NCI-H2196 treated with DMSO at 0.1 percent for 48 hours (cell line): ENCODE measurements around the gene KCTD17.

ENCODE experiments used
- DNase-seq: peaks from one replicate; lab custom pipeline; 2025; ENCODE audit not compliant: unreplicated experiment; lab: John Stamatoyannopoulos, UW

The KCTD17 gene, protein sequence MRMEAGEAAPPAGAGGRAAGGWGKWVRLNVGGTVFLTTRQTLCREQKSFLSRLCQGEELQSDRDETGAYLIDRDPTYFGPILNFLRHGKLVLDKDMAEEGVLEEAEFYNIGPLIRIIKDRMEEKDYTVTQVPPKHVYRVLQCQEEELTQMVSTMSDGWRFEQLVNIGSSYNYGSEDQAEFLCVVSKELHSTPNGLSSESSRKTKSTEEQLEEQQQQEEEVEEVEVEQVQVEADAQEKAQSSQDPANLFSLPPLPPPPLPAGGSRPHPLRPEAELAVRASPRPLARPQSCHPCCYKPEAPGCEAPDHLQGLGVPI

DNA sequence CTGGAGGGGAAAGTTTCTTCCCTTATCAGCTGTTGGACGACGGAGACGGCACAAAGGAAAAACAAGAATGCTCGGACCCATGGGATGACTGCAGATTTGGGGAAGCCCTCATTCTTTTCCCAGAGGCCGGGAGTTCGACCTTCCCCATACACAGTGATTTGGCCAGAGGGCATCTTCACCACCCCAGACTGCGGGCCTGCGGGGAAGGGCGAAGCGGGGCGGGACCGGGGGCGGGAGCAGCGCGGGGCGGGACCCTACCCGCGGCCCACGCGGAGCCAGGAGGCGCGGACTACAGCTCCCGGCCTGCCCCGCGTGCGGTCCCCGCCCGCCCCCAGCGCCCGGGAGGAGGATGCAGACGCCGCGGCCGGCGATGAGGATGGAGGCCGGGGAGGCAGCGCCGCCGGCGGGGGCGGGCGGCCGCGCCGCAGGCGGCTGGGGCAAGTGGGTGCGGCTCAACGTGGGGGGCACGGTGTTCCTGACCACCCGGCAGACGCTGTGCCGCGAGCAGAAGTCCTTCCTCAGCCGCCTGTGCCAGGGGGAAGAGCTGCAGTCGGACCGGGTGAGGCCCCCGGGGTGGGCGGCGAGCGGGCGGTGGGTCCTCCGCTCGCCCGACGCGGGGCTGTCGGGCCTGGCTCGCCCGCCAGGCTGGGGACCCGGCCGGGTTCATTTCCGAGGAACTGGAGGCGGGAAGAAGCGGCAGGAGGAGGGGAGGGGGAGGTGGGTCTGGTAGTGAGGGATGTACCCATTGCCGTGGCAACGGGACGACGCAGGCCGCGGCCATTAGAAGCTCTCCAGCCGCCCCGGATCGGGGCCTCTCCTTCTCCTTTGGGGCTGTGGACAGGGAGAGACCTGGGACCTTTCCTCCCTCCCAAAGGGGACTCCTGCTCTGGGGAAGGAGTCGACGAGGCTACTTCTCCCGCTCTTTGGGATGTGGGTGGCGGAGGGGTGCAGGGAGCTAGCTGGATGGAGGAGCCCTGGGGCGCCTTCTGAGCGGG lies at the start of gene KCTD17:
Gene KCTD17 (plus strand): TSS at position 352 of the 995 bp plus-strand sequence. CDS start 19 bp downstream, at position 371.
- no peak for DNase-seq

DNA sequence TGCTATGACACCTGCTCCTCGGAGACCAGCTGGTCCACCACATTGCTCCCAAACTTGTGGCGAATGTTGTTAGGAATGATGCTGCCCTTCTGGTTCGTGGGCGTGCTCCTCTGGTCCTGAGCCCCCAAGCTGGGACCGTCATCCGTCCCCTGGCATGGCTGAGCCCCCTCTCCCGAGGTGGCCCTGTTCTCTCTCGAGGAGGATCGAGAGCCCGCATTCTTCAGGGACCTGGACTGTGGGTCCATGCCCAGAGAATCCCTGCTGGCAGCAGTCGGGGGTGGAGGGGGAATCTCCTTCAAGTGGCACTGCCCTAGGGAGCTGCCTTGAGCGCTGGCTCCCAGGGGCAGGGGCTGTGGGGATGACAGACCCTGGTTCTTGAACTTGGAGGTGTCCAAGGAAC lies 49.7 kb upstream of the KCTD17 start:
- DNase-seq = no peak

DNA sequence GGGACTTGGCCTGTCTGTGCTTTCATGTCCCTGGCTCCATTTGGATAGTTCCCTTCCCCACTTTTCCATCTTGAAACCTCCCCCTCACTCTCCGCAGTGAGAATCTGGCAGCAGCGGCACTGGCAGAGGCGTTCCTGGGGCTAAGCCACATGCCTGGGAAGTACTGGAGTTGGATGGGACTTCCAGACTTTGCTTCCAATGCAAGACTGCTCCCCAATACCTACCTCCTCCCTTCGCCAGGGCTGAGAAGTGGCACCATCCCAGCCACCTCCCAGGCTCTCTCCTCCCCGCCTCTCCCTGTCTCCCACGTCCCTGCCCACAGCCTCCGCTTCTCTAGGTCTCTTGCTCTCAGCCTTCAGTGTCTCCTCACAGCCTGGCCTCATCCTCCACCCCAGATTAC lies 48.9 kb upstream of the KCTD17 start:
- DNase-seq = no peak

DNA sequence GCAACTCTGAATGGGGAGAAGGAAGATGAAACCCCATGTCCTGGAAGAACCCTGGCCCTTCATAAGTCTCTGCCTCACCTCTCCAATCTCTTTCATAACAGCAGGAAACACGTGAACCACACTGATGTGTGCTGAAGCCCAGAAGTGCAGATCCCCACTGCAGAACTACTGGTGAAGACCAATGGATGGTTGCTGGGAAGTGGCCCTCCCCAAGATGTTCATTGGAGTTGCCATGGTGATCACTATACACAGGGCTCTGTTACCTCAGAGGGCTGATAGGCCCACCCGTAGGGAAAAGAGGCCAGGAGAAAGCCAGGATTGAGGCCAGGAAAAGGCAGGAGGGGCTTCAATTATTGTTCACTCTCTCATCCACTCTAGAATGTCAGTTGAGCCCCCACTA lies 43.9 kb upstream of the KCTD17 start:
- no peak for DNase-seq

DNA sequence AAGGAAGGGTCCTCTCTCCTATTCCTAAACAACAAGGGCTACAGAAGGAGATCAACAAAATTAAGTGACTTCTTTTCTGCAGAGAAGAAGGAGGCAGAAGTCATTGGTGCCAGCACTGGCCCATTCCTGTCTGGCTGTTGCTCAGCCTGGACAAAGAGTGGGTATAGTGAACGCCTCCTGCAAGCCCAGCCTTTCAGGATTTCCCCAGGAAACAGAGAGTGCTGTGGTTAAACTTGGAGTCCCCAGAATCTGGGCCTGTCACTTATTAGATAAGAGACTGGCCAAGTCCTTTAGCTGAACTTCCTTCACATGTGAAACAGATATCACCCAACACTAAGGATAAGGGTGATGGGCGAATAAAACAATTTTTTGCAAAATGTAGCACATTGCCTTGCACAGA lies 43.2 kb upstream of the KCTD17 start:
- DNase-seq = no peak

DNA sequence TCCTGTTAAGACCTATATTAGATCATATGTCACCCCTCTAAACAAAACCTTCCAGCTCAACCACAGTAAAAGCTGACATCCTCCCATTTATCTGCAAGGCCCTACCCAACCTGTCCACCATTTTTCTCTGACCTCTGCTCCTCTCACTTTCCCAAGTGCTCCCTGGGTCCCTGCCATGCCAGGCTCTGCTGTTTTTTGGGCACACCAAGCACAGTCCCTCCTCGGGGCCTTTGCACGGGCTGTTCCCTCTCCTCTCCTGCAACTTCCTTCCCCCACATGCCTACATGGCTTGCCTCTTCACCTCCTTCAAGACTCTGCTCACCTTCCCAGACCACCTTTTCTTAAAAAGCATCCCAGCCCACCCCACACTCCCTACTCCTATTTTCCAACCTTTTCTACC lies 42.1 kb upstream of the KCTD17 start:
- DNase-seq = no peak

DNA sequence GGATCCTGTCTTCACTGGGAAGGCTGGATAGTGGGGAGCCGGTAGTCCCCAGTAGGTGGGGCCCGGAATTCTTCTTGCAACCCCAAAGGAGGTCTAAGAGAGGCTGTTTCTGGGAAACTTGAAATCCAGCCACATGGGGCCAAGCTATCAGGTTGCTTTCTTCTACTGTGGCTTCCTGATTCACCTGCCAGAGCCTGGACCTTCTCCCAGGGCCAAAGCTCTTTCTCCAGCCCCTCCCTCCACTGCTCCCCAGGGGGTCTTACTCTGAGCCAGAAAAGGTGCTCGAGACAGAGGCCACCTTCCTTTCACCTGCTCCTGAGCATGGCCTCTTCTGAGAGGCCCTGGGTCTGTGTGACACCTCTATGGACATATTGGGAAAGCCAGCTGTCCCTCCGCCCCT lies 41.4 kb upstream of the KCTD17 start:
- DNase-seq = no peak

DNA sequence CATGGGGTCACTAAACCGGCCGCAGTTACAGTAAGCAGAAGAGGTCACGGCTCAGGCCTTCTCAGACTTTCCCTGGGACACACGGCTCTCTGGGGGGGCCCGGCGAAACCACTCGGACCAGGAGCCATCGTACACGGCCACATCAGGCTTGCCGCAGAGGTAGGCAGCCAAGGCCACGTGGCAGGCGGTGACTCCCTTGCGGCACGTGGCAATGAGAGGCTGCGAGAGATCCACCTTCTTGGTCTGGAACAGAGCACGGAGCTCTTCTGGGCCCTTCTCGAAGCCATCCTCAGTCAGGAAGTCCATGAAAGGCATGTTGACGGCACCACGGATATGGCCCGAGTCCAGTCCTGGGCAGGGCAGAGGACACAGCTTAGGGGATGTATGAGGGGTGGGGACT lies 40.6 kb upstream of the KCTD17 start:
- no peak for DNase-seq

DNA sequence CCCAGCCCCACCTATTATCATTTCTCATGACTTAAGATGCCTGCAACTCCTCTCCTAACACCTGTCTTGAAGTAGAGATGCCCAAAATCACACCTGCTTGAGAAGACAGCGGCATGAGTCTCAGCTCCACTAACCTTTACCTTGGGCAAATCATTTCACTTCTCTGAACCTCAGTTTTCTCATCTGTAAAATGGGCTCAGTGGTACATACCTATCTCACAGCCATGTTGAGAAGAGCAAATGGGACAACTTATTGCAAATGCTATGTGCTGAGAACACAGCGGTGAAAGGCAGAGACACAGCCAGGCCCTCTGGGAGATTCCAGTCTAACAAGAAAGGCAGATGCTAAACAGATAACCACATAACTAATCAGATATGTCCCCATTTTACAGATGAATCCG lies 40.1 kb upstream of the KCTD17 start:
- no peak for DNase-seq

DNA sequence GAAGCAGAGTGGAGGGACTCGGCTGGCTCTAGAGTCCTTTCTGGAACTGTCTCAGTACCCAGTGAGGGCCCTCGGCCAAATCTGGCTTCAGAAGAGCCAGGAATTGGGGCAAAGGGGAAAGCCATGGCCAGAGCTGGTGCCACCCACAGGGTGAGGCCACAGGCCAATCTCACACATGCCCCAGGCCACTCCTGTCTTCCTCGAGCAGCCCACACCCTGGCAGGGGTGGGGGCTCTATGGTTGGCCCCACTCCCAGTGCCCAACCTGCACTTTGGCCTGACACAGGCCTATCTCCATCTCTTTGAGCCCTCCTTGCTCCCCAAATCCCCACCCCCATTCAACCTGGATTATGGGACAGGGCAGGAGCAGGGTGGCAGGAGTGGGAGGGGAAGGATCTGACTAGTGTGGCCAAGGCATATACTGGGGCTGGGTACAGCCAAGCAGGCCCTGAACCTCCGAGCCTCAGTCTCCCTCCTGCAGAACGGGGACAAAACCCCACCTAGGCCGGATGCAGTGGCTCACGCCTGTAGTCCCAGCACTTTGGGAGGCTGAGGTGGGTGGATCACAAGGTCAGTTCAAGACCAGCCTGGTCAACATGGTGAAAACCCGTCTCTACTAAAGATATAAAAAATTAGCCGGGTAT lies 39.2 kb upstream of the KCTD17 start:
- DNase-seq = no peak

DNA sequence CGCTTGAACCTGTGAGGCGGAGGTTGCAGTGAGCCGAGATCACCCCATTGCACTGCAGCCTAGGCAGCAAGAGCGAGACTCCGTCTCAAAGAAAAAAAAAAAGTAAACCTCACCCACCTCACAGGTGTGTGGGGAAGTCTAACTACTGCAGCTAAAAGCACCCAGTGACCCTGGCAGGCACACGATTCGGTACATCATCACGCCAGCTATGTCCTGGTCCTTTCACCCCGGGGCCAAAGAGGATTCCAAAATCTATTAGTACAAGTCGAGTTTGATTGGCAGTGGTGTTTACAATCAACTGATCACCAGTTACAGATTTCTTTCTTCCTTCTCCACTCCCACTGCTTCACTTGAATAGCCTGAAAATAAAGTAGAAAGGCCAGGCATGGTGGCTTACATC lies 38.6 kb upstream of the KCTD17 start:
- no peak for DNase-seq

DNA sequence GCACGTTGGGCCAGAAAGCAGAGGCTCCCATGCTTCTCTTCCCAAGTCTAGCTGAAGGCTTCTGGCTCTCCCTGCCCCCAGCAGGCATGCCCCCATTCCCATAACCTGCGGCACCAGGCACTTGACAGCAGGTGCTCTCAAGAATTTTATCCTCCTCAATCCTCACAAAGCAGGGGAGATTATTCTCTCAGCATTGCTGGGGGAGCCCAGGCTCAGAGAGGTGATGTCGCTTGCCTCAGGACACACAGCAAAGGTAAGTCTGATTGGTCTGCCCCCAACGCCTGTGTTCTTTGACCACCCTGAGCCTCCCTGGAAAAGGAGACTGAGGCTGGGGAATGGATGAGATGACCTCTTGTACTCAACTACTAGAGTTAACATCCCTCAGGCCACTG lies 37.1 kb upstream of the KCTD17 start:
- no peak for DNase-seq

DNA sequence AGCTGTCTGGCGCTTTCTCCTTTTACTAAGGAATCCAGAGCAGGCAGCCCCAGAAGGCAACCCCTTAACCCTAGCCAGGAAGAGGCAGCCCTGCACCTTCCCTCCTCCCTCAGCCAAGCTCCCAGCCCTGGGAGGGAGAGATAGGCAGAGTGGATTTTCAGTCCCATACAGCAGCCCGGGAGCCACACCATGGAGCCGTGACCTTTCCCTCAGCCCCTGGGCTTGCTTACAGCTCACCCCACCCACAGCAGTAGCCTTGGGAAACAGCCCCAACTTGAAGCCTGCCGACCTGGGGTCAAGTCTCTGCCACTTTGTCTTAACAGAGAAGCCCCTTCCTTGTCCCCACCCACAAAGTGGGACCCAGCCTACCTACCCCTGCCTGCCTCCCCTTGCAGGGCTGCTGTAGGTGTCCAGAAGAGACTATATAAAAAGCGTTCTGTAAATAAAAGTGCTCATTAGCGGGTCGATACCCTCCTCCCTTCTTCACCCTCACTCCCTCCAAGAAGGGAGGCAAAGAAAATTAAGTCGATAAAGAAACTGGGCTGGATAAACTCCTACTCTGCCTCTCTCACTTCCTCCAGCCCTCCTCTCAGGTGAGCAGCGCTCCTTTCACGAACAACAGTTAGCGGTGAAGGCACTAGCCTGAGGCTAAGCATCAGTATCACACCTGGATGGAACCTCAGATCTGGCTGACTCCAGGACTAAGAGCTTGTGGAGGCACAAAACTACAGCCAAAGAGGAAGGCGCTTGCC lies 36.5 kb upstream of the KCTD17 start:
- no peak for DNase-seq

DNA sequence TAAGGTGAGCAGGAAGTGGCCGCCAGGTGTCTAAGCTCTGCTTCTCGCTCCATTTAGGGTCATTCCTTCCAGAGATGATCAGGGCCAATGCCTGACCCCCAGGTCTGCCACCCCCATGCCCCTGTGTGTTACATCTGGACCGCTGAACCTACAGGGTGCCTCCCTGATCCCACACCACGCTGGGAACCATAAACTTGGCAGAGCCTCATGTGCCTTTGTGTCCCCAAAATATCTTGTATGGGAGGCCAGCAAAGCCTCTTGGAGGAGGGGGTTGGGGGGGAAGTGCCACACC lies 36.0 kb upstream of the KCTD17 start:
- DNase-seq = no peak

DNA sequence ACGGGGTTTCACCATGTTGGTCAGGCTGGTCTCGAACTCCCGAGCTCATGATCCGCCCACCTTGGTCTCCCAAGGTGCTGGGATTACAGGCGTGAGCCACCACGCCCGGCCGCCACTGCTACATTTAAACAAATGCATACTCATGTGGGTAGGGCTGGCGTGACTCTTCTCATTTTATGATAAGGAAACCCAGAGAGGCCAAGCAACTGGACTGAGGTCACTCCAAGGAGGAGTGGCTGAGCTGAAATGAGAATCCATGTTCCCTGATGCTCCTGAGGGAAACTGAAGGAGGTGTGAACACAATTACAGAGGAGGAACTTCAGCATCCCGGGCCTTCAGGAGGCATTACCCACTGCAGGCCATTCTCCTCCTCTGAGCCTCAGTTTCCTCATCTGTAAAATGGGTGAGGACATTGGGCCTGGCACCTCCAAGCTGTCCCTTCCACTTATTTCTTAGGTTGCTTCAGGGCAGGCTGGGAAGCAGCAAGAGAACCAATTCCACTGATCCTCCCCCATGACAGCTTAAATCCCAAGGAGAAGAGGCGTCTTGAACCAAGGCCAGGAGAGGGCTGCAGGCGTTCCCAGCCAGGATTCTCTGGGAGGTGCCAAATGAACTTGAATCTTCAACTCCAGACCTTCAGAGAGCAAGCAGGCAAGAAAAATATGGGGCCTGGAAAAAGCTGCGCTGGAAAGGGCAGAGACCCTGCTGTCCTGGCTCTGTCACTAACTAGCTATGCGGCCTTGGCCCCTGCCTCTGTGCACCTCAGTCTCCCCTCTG lies 35.2 kb upstream of the KCTD17 start:
- no peak for DNase-seq

DNA sequence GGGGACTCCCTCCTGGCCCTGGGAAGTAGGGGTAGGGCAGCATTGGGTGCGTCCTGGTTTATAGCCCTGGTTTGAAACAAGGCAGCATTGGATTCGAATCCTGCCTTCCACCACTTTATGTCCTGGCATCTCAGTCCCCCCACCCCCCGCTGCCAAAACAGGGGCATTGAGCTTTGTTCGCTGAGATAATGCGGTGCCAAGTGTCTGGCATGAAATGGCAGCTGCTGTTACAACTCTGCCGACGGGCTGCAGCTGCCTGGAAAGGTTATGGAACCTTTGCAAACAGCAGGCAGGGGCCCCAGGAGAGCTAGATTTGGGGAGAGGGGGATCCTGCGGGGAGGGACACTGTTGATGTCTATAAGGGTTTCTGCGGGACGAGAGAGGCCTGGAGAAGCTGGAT lies 34.2 kb upstream of the KCTD17 start:
- no peak for DNase-seq

DNA sequence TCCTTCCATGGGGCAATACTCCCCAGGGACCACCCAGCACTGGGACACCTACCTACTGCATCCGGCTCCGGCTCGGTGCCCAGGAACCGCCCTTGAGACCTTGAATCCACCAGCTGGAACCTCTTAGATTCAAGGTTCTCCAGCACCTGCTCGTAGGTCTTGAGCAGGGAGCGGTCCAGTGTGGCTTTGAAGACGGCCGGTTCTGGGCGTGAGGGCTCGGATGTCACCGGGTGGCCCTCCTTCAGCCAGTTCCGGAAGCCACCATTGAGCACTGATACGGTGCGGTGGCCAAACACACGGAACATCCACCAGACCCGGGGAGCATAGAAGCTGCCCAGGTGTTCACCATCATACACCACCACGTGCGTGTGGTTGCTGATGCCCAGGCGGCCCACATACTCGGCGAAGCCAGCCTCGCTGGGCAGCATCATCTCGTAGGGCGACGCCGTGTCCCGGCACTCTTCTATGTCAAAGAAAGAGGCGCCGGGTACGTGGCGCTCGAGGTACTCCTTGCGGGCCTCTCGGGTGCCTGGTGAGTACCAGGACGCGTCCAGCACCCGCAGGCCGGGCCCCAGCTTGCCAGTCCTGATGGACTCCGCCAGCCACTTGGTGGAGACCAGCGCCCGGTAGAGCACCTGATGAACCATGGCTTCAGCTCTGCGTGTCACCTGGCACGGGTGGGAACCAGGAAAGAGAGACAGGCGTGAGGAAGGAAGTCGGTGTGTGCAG lies 33.3 kb upstream of the KCTD17 start:
- no peak for DNase-seq

DNA sequence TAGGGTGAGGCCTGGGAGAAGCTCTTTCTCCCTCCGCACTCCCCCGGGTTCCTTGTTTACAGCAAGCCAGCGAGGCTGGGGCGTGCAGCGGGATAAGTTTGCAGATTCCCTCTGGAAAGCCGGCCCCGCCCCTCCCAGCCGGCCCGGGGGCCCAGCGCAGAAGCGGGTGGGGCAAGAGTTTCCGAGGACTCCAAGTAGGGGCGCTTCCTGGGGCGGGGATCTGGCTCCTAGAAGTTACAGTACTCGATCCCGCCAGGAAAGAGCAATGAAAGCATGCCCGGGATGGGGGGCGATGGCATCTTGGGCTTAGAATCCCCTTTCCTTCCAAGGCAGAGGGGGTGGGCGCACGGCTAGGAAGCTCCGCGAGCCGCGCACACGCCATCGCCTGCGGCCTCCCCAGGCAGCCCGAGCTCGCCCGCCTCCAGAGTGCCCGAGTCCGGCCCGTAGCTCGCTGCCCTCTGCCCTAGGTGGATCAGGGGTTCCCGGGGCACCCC lies 32.7 kb upstream of the KCTD17 start:
- DNase-seq = no peak

DNA sequence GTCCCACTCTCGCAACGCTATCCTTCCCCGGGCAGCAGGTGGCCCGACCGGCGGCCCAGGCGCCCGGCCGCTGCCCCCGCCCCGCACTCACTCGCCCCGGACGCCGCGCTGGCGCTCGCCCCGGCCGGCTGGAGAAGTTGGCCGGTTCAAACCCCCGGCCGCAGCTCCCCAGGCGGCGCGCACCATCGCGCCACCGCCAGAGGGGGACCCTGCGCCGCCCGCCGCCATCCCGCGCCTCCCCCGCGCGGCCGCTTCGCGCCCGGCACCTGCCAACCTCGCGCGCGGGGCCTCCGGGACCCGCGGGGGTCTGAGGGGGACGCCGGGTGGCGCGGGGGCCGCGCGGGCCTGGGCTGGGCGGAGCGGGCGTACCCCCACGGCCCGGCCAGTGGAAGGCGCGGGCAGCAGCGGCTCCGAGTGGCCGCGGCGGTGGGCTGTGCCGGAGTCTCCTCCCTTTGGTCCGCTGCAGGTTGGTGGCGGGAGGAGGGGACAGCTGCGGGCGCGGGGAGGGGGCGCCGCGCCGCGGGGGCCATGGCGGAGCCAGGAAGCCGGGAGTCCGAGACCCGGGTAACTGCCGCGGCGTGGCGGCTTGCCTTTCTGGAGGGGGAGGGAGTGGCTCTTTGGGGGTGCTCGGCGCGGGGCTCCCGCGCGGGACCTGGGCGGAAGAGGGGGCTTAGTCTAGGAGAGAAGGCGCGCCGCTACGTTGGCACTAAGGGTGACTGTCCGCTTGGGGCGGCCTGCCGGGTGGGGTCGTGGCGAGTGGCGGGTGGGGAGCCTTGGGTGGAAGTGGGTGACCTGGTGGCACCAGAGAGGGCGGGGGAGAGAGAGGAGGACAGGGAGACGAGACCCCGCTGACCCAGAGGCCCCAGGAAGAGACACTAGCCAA lies 32.0 kb upstream of the KCTD17 start, which contains the start of the genes MPST and TST:
Gene MPST (plus strand): TSS at position 434 of the 883 bp plus-strand sequence. CDS start 95 bp downstream, at position 529.
Gene TST (minus strand): TSS at position 139 of the 883 bp plus-strand sequence. CDS start 715 bp downstream, outside the sequence.
- DNase-seq = peak; percentile 29
